B cell (primary cell): ENCODE results near the gene PSMA6. TPM values are rescaled to one million over a fixed set of nuclear protein-coding genes. Genes with fewer than 3 reads are reported as not detected.

Experiments
- ATAC-seq: fragments of 200-7000 bp; cut with Tn5 transposase; one replicate; pipeline ENCODE4 v1.10.0; 2021; ENCODE audit warnings: low read depth, mild to moderate bottlenecking, moderate number of reproducible peaks, moderate library complexity
- CTCF ChIA-PET: fragments of 350-600 bp; sonication (Branson Sonifier 250); formaldehyde crosslinking; loops from one replicate; lab custom pipeline; 2021; ENCODE audit warnings: antibody characterized with exemption, inconsistent platforms; lab: Charles Lee
- POLR2A ChIA-PET: fragments of 350-600 bp; sonication (Branson Sonifier 250); formaldehyde crosslinking; loops from one replicate; lab custom pipeline; 2021; ENCODE audit warnings: antibody characterized with exemption; lab: Charles Lee
- DNase-seq: peaks from one replicate; pipeline ENCODE4 v3.0.0; 2013
- H2AFZ ChIP-seq: 2 replicates; pipeline ENCODE4 v1.6.1; 2012; ENCODE audit warnings: mild to moderate bottlenecking, low read depth, low read length; ENCODE audit not compliant: insufficient read depth, poor library complexity, severe bottlenecking
- H3K27ac ChIP-seq, 2 donors: 1 replicate in 1 of 2; 2 replicates in 1 of 2; pipeline ENCODE4 v1.5.1; 2012 to 2013; ENCODE audit warnings: low read length in 2 of 2, mild to moderate bottlenecking in 2 of 2, moderate library complexity in 1 of 2
- H3K27me3 ChIP-seq, 4 experiments: fragments of 200-600 bp in 1 of 4; sonication (generic) in 1 of 4; replicated peaks in 1 of 4; 1 replicate in 2 of 4; 2 replicates in 2 of 4; pipeline versions ENCODE4 v1.6.1 to v1.7.0; 2013 to 2016; ENCODE audit warnings: low read length in 3 of 4, mild to moderate bottlenecking in 2 of 4, mixed read lengths in 1 of 4, moderate library complexity in 1 of 4; ENCODE audit not compliant: insufficient read depth in 4 of 4, control insufficient read depth in 3 of 4; ENCODE audit errors: control extremely low read depth in 1 of 4
- H3K36me3 ChIP-seq, 2 experiments: replicated peaks in 1 of 2; 1 replicate in 1 of 2; 2 replicates in 1 of 2; pipeline versions ENCODE4 v1.6.1 to v1.7.1; 2013; ENCODE audit warnings: low read length in 1 of 2; ENCODE audit not compliant: insufficient read depth in 2 of 2, control insufficient read depth in 1 of 2; ENCODE audit errors: control extremely low read depth in 1 of 2, extremely low read depth in 1 of 2
- H3K4me1 ChIP-seq, 2 donors: fragments of 200-600 bp in 1 of 2; sonication (generic) in 1 of 2; 1 replicate in 1 of 2; 2 replicates in 1 of 2; pipeline versions ENCODE4 v1.5.1 to v1.6.1; 2013 to 2017; ENCODE audit warnings: low read length in 2 of 2; ENCODE audit not compliant: control insufficient read depth in 2 of 2, insufficient read depth in 2 of 2
- H3K4me2 ChIP-seq: replicated peaks from 2 replicates; pipeline ENCODE3; 2012; ENCODE audit warnings: mild to moderate bottlenecking, low read depth, low read length; ENCODE audit not compliant: poor library complexity, severe bottlenecking
- H3K4me3 ChIP-seq, 5 experiments: fragments of 200-600 bp in 1 of 5; sonication (generic) in 1 of 5; 1 replicate in 3 of 5; 2 replicates in 2 of 5; pipeline versions ENCODE4 v1.5.1 to v1.7.0; 2011 to 2016; ENCODE audit warnings: low read length in 4 of 5, mild to moderate bottlenecking in 4 of 5, low read depth in 2 of 5, control low read depth in 1 of 5, moderate library complexity in 1 of 5; ENCODE audit not compliant: insufficient read depth in 1 of 5; ENCODE audit errors: control extremely low read depth in 1 of 5, extremely low read depth in 1 of 5
- H3K79me2 ChIP-seq: fragments of 200-600 bp; sonication (generic); one replicate; pipeline ENCODE4 v1.6.0; 2016; ENCODE audit warnings: low read length; ENCODE audit not compliant: control insufficient read depth, insufficient read depth
- H3K9ac ChIP-seq: fragments of 200-600 bp; sonication (generic); 2 replicates; pipeline ENCODE4 v1.6.1; 2017; ENCODE audit warnings: mild to moderate bottlenecking, low read length, moderate library complexity
- H3K9me3 ChIP-seq, 3 donors: one replicate each; pipeline versions ENCODE4 v1.6.1 to v1.7.1; 2013; ENCODE audit warnings: low read length in 2 of 3; ENCODE audit not compliant: control insufficient read depth in 2 of 3, insufficient read depth in 1 of 3; ENCODE audit errors: control extremely low read depth in 1 of 3
- H4K20me1 ChIP-seq: 2 replicates; pipeline ENCODE4 v1.6.0; 2012; ENCODE audit warnings: mild to moderate bottlenecking, low read length; ENCODE audit not compliant: insufficient read depth, control insufficient read depth, poor library complexity, severe bottlenecking
- H3K27ac Mint-ChIP-seq: one replicate; pipeline ENCODE4 v1.8.0; 2021; ENCODE audit warnings: mixed read lengths
- H3K27me3 Mint-ChIP-seq: one replicate; pipeline ENCODE4 v1.8.0; 2021; ENCODE audit warnings: mixed read lengths
- H3K4me1 Mint-ChIP-seq: one replicate; pipeline ENCODE4 v1.8.0; 2021; ENCODE audit warnings: mixed read lengths
- H3K4me3 Mint-ChIP-seq: one replicate; pipeline ENCODE4 v1.8.0; 2021; ENCODE audit warnings: mixed read lengths
- H3K9me3 Mint-ChIP-seq: one replicate; pipeline ENCODE4 v1.8.0; 2022; ENCODE audit warnings: mixed read lengths; ENCODE audit not compliant: insufficient read depth
- EZH2 ChIP-seq: IDR thresholded peaks from 2 replicates; pipeline ENCODE4 v1.6.1; 2012; ENCODE audit warnings: borderline replicate concordance, low read depth, mild to moderate bottlenecking, moderate library complexity, low read length; ENCODE audit not compliant: insufficient read depth, poor library complexity, severe bottlenecking
- WGBS: methylation state at CpG from one replicate; pipeline ENCODE4 v1.1.5; 2013; ENCODE audit warnings: missing lambda C conversion rate; ENCODE audit not compliant: insufficient coverage; 5-methylcytosine and 5-hydroxymethylcytosine counted together
- intact Hi-C: fragments of 100-400 bp; cut with micrococcal nuclease; formaldehyde crosslinking; loops from one replicate; pipeline ENCODE4 v1.10.0; 2022
- polyA plus RNA-seq: library from polyadenylated mRNA; depleted of rRNA; stranded (reverse); fragments of >200 nt; gene quantifications from 2 replicates; pipeline ENCODE4 v1.2.3, GENCODE V29; 2012
- total RNA-seq, 2 donors: library from RNA; stranded (reverse); fragments of 120-200 nt in 1 of 2; gene quantifications; 1 replicate in 1 of 2; 2 replicates in 1 of 2; pipeline versions ENCODE4 v1.2.3 to v1.2.4, GENCODE V29; 2013 to 2022
- TF ChIP-seq, protein P1 (sequence below): fragments of 200-600 bp; IDR thresholded peaks from one replicate; pipeline ENCODE4 v1.8.0; 2022; ENCODE audit warnings: antibody characterized with exemption, mild to moderate bottlenecking

PSMA6 gene
- total and polyA plus RNA-seq, 2 donors (not counting 1 experiment from before 2014, with no cell fraction given) = 47.0 to 70.6 TPM

DNA sequence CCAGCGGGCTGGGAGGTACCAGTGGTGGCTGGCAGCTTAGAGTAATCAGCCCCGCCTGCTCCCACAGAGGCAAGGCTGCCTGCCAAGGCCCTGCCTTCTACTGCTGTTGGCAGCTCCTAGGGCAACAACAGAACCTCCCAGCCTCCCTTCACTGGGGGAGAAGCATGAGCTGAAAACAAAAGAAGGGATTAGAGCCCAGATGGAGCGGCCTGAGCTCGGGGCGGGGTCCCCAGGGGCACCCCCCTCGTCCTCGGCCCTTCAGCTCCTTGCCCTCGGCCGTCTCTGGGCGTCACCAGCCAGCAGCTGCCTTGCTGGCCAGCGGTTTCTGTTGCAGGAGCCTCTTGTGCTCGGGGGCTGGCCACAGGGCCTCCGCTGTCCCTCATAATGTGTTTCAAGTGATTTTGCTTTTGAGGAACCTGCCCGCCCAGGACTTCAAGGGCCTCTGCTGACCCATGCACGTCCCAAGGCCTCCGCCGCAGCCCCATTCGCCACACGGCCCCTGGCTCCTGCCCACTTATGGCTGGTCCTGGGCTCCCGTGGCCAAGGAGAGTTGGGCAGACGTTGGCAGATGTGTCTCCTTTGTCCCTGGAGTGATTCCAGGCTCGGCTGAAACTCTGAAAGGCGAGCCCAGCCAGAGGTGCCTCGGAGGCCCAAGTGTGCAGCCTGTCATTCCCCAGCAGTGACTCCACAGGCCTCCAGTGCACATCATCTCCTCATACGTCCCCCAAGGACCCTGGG lies 49.7 kb downstream of the PSMA6 start:
- no peak overlapping the region for H3K4me3 Mint-ChIP-seq
- H3K4me1 Mint-ChIP-seq = peaks cover 22% of the 10 kb centered on the region
- Histone ChIP-seq H3K36me3 (no peaks in the 10 kb centered on the region), H3K27me3 (no peaks in the 10 kb centered on the region), H3K9me3 (no peaks in the 10 kb centered on the region), H3K79me2 (no peaks in the 10 kb centered on the region), H3K4me1 (peaks cover 16 to 26% of the 10 kb centered on the region in 2 donors), H3K9ac (no peak overlapping the region), H3K4me3 (no peak overlapping the region), H2AFZ (peak overlapping the region; percentile 70), H4K20me1 (no peaks in the 10 kb centered on the region), H3K4me2 (peak overlapping the region; percentile 26), H3K27ac (no peak overlapping the region)
- TF ChIP-seq EZH2 = no peak
- TF ChIP-seq, protein P1, sequence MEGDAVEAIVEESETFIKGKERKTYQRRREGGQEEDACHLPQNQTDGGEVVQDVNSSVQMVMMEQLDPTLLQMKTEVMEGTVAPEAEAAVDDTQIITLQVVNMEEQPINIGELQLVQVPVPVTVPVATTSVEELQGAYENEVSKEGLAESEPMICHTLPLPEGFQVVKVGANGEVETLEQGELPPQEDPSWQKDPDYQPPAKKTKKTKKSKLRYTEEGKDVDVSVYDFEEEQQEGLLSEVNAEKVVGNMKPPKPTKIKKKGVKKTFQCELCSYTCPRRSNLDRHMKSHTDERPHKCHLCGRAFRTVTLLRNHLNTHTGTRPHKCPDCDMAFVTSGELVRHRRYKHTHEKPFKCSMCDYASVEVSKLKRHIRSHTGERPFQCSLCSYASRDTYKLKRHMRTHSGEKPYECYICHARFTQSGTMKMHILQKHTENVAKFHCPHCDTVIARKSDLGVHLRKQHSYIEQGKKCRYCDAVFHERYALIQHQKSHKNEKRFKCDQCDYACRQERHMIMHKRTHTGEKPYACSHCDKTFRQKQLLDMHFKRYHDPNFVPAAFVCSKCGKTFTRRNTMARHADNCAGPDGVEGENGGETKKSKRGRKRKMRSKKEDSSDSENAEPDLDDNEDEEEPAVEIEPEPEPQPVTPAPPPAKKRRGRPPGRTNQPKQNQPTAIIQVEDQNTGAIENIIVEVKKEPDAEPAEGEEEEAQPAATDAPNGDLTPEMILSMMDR = no peak
- no peaks in the 10 kb centered on the region for H3K27me3 Mint-ChIP-seq
- intact Hi-C loops = no loop called here
- H3K9me3 Mint-ChIP-seq = no peaks in the 10 kb centered on the region
- DNase-seq (no peak), ATAC-seq (peak; percentile 49)
- POLR2A ChIA-PET = interaction anchor here (0.7 kb wide), 1 partner anchor 12 kb away, joined by 3 read pairs; no protein-coding TSS in a partner anchor
- no peak overlapping the region for H3K27ac Mint-ChIP-seq
- CTCF ChIA-PET = interaction anchor here (1.2 kb wide), 1 partner anchor 80 kb away, joined by 3 read pairs; no protein-coding TSS in a partner anchor
- 79% methylated on average over 25 of the region's 25 CpGs for WGBS

GRCh38 chr14:35342489-35343010 lies 50.4 kb downstream of the PSMA6 start:
- no peaks in the 10 kb centered on the region for H3K9me3 Mint-ChIP-seq
- H4K20me1 ChIP-seq = no peaks in the 10 kb centered on the region
- no peaks in the 10 kb centered on the region for H3K27me3 ChIP-seq
- DNase-seq (no peak), ATAC-seq (no peak)
- H3K4me2 ChIP-seq = no peak overlapping the region
- ChIA-PET CTCF (interaction anchor here (1.2 kb wide), 1 partner anchor 79 kb away, joined by 3 read pairs; no protein-coding TSS in a partner anchor), POLR2A (no interaction called here)
- H3K4me1 Mint-ChIP-seq = peaks cover 22% of the 10 kb centered on the region
- no peak overlapping the region for H3K9ac ChIP-seq
- 82% methylated on average over 6 of the region's 8 CpGs for WGBS
- H3K36me3 ChIP-seq = no peaks in the 10 kb centered on the region
- TF ChIP-seq, protein P1 = no peak
- no peak for TF ChIP-seq EZH2
- intact Hi-C loops = no loop called here
- H3K4me1 ChIP-seq = peaks cover 16 to 26% of the 10 kb centered on the region in 2 donors
- H2AFZ ChIP-seq = no peak overlapping the region
- no peak overlapping the region for H3K27ac Mint-ChIP-seq
- H3K9me3 ChIP-seq = no peaks in the 10 kb centered on the region
- no peak overlapping the region for H3K4me3 ChIP-seq
- H3K27me3 Mint-ChIP-seq = no peaks in the 10 kb centered on the region
- no peak overlapping the region for H3K27ac ChIP-seq
- no peaks in the 10 kb centered on the region for H3K79me2 ChIP-seq
- H3K4me3 Mint-ChIP-seq = no peak overlapping the region
